HG03103 (cell line): ENCODE measurements around the gene MPPED2.

Source experiments
- ATAC-seq: cut with Tn5 transposase; IDR thresholded peaks from one replicate; pipeline ENCODE4 v1.9.1; 2021; ENCODE audit warnings: low read depth; ENCODE audit not compliant: unreplicated experiment

MPPED2 gene

DNA sequence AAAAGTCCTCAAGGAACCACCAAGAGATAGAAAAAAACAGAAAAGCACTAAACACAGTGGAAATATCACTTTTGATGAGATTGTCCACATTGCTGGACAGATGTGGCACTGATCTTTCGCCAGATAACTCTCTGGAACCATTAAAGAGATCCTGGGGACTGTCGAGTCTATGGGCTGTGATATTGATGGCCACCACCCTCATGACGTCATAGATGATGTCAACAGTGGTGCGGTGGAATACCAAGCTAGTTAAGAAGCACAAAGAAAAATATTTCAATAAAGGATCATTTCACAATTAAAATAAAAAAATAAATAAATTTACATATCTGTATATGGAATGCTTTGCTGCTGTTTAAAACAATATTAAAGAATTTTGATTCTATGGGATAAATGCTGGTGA is 217.8 kb downstream of the MPPED2 start:
- no peak for ATAC-seq

DNA sequence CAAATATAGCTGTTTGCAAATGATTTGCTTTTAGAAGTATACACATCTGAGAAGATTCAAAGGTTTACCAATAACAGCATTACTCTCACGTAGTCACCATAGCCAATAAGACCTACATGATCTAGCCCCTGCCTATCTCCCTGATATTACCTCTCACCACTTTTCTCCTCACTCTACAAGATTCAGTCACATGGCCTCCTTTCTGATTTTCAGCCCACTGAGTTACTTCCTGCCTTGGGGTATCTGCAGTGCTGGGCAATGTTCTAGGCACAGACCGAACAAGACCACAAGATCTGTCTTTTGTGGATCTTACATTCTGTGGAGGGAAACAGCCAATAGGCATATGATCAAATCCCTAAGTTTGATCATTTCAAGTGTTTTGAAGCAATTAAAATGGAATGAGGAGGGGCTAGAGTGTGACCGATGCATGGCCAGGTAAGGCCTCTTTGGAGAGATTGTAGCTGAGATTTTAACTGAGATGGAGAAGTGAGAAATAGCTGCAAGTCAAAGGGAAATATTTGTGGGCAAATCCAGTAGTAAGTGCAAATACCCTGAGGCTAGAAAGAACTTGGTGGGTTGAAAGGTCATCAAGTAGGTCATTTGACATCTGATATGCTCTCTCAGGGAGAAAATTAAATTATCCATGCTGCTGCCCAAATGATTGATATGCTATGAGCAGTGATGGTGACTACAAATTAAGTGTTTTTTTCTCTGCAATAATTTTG is 220.2 kb downstream of the MPPED2 start:
- peak; percentile 63 for ATAC-seq

DNA sequence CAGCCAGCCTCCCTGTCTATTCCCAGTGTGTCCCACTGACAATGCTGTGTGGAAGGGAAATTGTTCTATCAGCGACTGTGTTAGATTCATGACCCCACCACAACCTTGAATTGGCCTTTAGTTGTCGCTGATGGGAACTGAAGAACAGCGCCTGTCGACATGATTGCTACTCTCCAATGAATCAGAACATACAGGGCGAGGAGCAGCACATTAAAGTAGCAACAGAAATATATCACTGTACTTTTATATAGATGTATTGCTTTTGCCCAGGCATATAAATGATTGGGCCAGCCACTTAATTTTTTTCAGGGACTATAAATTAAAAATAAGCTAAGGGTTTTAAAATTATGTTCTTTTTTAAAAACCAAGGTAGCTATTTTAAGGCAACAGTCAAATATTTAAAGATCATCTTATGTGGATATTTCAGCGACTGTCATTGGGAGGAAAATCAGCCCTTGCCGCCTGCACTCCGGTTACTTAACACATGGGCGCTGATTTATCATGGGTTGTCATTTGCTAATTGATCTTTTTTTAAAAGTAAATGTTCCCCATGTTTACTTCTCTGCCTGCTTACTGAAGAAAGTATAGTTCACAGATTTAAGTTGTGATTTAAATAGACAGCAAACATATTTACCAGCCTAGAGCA is 221.2 kb downstream of the MPPED2 start:
- ATAC-seq: no peak

DNA sequence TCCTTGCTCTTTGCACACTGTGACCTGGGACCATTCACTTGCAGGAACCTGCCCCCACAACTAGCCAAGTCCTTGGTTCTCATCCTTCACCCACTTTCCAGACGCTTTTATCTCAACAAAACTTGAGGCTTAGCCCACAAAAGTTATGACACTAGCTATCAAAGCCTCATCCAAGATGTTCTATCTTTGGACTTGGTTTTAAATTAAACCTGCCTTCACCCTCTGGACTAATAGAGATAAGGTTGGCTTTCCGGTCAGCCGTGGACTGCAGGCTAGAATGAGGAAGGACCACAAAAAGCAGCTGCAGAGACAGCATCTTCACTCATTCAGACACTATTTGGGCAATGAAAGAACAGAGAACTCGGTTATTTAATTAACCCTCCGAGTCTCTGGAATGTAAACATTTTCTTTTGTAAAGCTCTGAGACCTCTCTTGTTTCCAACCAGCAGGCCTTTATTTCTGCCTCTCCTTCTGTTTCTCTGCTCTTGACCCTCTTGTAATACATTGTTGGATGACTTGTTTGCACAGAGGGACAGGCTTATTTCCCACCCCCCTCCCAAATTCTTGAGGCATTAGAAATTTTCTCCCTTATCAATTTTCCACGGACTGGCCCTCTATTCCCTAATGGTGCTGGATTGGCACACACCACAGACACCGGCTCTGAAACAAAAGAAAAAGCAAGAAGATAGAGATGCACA is 221.9 kb downstream of the MPPED2 start:
- ATAC-seq: no peak

DNA sequence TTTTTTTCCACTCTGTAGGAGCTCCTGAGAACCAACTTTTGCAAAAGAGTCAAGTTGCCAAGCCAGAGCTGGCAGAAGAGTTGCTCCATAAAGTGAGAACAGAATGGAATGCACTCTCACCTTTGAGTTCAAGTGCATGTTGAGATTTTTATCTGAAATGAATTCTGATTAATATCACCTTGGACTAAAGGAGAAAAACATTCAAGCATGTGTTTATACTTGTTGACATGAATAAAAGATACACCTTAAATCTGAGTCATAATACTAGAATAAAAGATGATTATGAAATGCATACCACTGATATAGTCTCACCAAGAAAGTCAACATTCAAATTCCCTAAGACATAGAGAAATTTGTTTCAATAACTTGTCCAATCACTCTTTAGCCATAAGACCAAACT is 225.4 kb downstream of the MPPED2 start:
- no peak for ATAC-seq
